ENCODE measurements around the gene GNL1. TPM values are rescaled to one million over a fixed set of nuclear protein-coding genes. Genes with fewer than 3 reads are reported as not detected.

The GNL1 gene
- total RNA-seq, 1 donor from 2014 or later = 56.1 TPM

- intact Hi-C loops (cut with micrococcal nuclease) = no loop called here
Observed at GRCh38 chr6:30570263-30570662, 14.0 kb upstream of the GNL1 start.

GRCh38 chr6:30568245-30568644 lies 12.0 kb upstream of the GNL1 start:
- intact Hi-C loops (cut with micrococcal nuclease) = no loop called here

GRCh38 chr6:30565772-30566171 lies 9.5 kb upstream of the GNL1 start:
- intact Hi-C loops (cut with micrococcal nuclease) = no loop called here

GRCh38 chr6:30564114-30564513 lies 7.8 kb upstream of the GNL1 start:
- intact Hi-C loops (cut with micrococcal nuclease) = no loop called here

- intact Hi-C loops (cut with micrococcal nuclease) = no loop called here
Observed at GRCh38 chr6:30562470-30563425, 6.5 kb upstream of the GNL1 start.

- intact Hi-C loops (cut with micrococcal nuclease) = no loop called here
Observed at GRCh38 chr6:30560930-30561329, 4.6 kb upstream of the GNL1 start.

- intact Hi-C loops (cut with micrococcal nuclease) = loop anchor here (2.0 to 5.0 kb wide), 4 partner anchors 89 to 640 kb away; partner anchors contain the start of genes C6orf136, TRIM39 and TUBB
Observed at GRCh38 chr6:30557683-30557981, 1.3 kb upstream of the GNL1 start.

- intact Hi-C loops (cut with micrococcal nuclease) = loop anchor here (1.0 to 5.0 kb wide), 6 partner anchors 14 to 640 kb away; partner anchors contain the start of genes ABCF1, C6orf136, MRPS18B and PPP1R10
Observed at GRCh38 chr6:30556906-30557682, 805 bp upstream of the GNL1 start, which contains the start of gene PRR3. Gene PRR3 (plus strand): TSS chr6:30557295. CDS start chr6:30557345, 50 bp downstream.

- intact Hi-C loops (cut with micrococcal nuclease) = loop anchor here (1.0 to 5.0 kb wide), 6 partner anchors 16 to 642 kb away; partner anchors contain the start of genes ABCF1, C6orf136, MRPS18B and PPP1R10
Observed at GRCh38 chr6:30555816-30556065, 548 bp downstream of the GNL1 start.

GRCh38 chr6:30554962-30555815 lies 1.1 kb downstream of the GNL1 start:
- intact Hi-C loops (cut with micrococcal nuclease) = loop anchor here (5.0 kb wide), 2 partner anchors 228 to 642 kb away; partner anchors contain the start of gene TRIM39

GRCh38 chr6:30554404-30554803 lies 1.9 kb downstream of the GNL1 start:
- intact Hi-C loops (cut with micrococcal nuclease) = no loop called here

GRCh38 chr6:30548375-30548774 lies 7.9 kb downstream of the GNL1 start:
- intact Hi-C loops (cut with micrococcal nuclease) = no loop called here

GRCh38 chr6:30547454-30547853 lies 8.8 kb downstream of the GNL1 start:
- intact Hi-C loops (cut with micrococcal nuclease) = no loop called here

- intact Hi-C loops (cut with micrococcal nuclease) = loop anchor here (1.0 kb wide), 1 partner anchor 61 kb away; no protein-coding TSS in a partner anchor
Observed at GRCh38 chr6:30544666-30545272, 11.5 kb downstream of the GNL1 start.

- intact Hi-C loops (cut with micrococcal nuclease) = loop anchor here (1.0 kb wide), 1 partner anchor 61 kb away; no protein-coding TSS in a partner anchor
Observed at GRCh38 chr6:30543821-30544220, 12.5 kb downstream of the GNL1 start.

- intact Hi-C loops (cut with micrococcal nuclease) = no loop called here
Observed at GRCh38 chr6:30542915-30543314, 13.4 kb downstream of the GNL1 start.

GRCh38 chr6:30542404-30542725 lies 13.9 kb downstream of the GNL1 start:
- intact Hi-C loops (cut with micrococcal nuclease) = no loop called here

GRCh38 chr6:30541515-30542403 lies 14.5 kb downstream of the GNL1 start:
- intact Hi-C loops (cut with micrococcal nuclease) = loop anchor here (1.0 to 2.0 kb wide), 2 partner anchors 56 to 189 kb away; no protein-coding TSS in a partner anchor

GRCh38 chr6:30537931-30538330 lies 18.4 kb downstream of the GNL1 start:
- intact Hi-C loops (cut with micrococcal nuclease) = no loop called here
